Chondrocyte (in vitro differentiated cells): Measurements from ENCODE around the gene C16orf89. TPM values are rescaled to one million over a fixed set of nuclear protein-coding genes. Genes with fewer than 3 reads are reported as not detected.

ENCODE experiments used
- DNase-seq: peaks from one replicate; pipeline ENCODE4 v3.0.0; 2021; ENCODE audit warnings: mixed read lengths, low spot score
- H3K27ac Mint-ChIP-seq: one replicate; pipeline ENCODE4 v1.8.0; 2021; ENCODE audit warnings: mild to moderate bottlenecking, moderate library complexity, mixed read lengths; ENCODE audit not compliant: unreplicated experiment
- H3K27me3 Mint-ChIP-seq: 2 replicates; pipeline ENCODE4 v1.8.0; 2021; ENCODE audit warnings: low read depth, mixed read lengths
- H3K36me3 Mint-ChIP-seq: 2 replicates; pipeline ENCODE4 v1.8.0; 2021; ENCODE audit warnings: low read depth, mixed read lengths
- H3K4me1 Mint-ChIP-seq: 2 replicates; pipeline ENCODE4 v1.8.0; 2021; ENCODE audit warnings: low read depth, mild to moderate bottlenecking, mixed read lengths
- H3K4me3 Mint-ChIP-seq: one replicate; pipeline ENCODE4 v1.8.0; 2021; ENCODE audit warnings: mild to moderate bottlenecking, moderate library complexity, mixed read lengths; ENCODE audit not compliant: unreplicated experiment
- H3K9me3 Mint-ChIP-seq: 2 replicates; pipeline ENCODE4 v1.8.0; 2021; ENCODE audit warnings: low read depth, mixed read lengths
- total RNA-seq: library from RNA; stranded (reverse); gene quantifications from 3 replicates; pipeline ENCODE4 v1.2.1, GENCODE V29; 2021
- TF ChIP-seq, protein P1 (sequence below): fragments of 200-600 bp; sonication (generic); IDR thresholded peaks from 2 replicates; pipeline ENCODE4 v1.5.0; 2021; ENCODE audit warnings: antibody characterized with exemption, mild to moderate bottlenecking, moderate library complexity

C16orf89 gene
- total RNA-seq, 1 donor from 2014 or later = not detected

DNA sequence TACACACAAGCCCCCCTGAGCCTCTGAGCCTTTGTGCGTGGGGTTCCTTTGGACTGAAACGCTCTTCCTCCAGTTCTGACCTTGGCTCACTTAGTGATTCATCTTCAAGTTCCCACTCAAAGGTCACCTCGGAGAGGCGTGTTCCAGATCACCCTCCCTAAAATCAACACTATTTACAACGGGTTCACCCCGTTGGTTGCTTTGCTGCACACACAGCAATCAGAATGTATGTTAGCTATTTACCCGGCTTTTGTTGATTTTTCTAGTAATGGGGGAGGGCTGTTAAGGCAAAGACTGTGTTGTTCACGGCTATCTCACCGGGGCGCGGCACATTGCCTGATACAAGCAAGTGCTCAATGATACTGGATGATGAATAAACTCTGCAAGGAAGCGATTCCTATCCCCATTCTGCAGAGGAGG, 33.0 kb downstream of the C16orf89 start:
- Mint-ChIP-seq H3K27me3 (no peaks in the 10 kb centered on the region), H3K4me1 (peaks cover 16% of the 10 kb centered on the region), H3K36me3 (peaks cover 3% of the 10 kb centered on the region), H3K9me3 (no peaks in the 10 kb centered on the region), H3K4me3 (peak overlapping the region; percentile 85), H3K27ac (peak overlapping the region; percentile 41)
- no peak for DNase-seq
- TF ChIP-seq, protein P1, sequence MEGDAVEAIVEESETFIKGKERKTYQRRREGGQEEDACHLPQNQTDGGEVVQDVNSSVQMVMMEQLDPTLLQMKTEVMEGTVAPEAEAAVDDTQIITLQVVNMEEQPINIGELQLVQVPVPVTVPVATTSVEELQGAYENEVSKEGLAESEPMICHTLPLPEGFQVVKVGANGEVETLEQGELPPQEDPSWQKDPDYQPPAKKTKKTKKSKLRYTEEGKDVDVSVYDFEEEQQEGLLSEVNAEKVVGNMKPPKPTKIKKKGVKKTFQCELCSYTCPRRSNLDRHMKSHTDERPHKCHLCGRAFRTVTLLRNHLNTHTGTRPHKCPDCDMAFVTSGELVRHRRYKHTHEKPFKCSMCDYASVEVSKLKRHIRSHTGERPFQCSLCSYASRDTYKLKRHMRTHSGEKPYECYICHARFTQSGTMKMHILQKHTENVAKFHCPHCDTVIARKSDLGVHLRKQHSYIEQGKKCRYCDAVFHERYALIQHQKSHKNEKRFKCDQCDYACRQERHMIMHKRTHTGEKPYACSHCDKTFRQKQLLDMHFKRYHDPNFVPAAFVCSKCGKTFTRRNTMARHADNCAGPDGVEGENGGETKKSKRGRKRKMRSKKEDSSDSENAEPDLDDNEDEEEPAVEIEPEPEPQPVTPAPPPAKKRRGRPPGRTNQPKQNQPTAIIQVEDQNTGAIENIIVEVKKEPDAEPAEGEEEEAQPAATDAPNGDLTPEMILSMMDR = no peak

DNA sequence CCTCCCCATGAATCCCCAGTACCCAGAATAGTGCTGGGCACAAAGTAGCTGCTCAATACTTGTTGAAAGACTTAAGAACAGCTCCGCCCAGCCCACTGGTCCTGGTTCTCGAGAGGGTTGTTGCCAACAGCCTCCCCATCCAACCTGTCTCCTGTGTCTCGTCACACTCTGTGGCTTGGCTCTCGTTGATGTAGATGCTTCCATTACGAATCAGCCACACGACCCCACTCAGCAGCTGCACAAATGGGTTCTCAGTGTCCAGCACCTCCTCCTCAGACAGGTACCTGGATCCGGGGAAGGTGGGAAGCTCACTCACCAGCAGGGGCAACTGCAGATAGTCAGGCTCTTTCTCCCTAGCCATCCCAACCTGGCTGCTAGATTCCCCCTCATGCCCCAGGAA, 34.2 kb downstream of the C16orf89 start:
- no peaks in the 10 kb centered on the region for H3K27me3 Mint-ChIP-seq
- TF ChIP-seq, protein P1 = no peak
- H3K9me3 Mint-ChIP-seq = no peaks in the 10 kb centered on the region
- peaks cover 16% of the 10 kb centered on the region for H3K4me1 Mint-ChIP-seq
- no peak overlapping the region for H3K27ac Mint-ChIP-seq
- peaks cover 3% of the 10 kb centered on the region for H3K36me3 Mint-ChIP-seq
- H3K4me3 Mint-ChIP-seq = no peak overlapping the region
- no peak for DNase-seq

DNA sequence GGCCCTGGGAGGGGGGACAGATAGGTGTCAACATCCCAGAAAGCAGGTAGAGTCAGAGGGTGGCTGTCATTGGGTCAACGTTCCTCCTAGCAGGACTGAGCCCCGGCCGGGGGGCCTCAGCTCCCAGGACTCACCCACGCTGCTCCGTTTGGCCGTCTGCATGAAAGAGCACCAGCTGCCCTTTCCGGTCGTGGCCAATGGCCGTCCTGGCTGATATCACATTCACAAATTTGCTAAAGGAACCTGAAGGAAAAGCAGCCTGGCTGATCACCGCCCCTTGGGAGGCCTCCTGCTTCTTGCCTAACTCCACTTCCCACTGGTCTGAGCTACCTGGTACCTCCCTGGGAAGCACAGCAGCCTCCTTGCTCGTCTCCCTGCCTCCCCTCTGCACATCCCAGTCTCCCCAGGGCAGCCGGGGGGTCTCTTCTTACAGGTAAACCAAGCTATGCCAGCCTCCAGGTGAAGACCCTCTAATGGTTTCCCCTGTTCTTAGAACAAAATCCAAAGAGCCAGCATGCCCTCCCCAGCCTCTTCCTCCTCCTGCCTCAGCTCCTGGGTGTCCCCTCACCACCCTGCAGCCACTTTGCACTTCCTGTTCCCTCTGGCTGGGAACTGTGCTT, 35.4 kb downstream of the C16orf89 start:
- Mint-ChIP-seq H3K9me3 (no peaks in the 10 kb centered on the region), H3K4me3 (no peak overlapping the region), H3K36me3 (peaks cover 3% of the 10 kb centered on the region), H3K4me1 (peaks cover 16% of the 10 kb centered on the region), H3K27me3 (no peaks in the 10 kb centered on the region), H3K27ac (no peak overlapping the region)
- no peak for DNase-seq
- TF ChIP-seq, protein P1 = no peak

DNA sequence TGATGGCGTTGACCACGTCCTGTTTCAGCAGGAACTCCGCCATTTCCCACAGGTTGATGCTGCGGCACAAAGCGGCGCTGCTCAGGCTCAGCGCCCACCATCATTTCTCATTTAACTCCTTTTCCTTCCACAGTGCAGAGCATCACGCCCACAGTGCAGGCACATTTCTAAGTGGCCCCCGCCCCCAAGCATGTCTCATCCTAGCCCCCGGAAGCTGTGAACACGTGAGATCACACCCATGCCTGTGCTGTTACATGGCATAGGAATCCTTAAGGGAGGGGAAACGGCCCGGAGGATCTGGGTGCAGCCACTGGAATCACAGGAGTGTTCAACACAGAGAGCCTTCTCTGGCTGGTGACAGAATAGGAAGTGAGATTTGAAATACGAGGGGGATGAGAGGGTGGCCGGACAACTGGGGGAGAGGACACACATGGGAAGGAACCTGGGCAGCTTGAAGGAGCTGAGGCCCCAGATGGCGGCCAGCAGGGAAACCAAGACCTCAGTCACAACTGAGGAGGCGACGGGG, 36.7 kb downstream of the C16orf89 start:
- Mint-ChIP-seq H3K27me3 (no peaks in the 10 kb centered on the region), H3K27ac (no peak overlapping the region), H3K4me1 (peaks cover 9% of the 10 kb centered on the region), H3K9me3 (no peaks in the 10 kb centered on the region), H3K4me3 (no peak overlapping the region), H3K36me3 (peaks cover 3% of the 10 kb centered on the region)
- DNase-seq = no peak
- TF ChIP-seq, protein P1 = no peak

DNA sequence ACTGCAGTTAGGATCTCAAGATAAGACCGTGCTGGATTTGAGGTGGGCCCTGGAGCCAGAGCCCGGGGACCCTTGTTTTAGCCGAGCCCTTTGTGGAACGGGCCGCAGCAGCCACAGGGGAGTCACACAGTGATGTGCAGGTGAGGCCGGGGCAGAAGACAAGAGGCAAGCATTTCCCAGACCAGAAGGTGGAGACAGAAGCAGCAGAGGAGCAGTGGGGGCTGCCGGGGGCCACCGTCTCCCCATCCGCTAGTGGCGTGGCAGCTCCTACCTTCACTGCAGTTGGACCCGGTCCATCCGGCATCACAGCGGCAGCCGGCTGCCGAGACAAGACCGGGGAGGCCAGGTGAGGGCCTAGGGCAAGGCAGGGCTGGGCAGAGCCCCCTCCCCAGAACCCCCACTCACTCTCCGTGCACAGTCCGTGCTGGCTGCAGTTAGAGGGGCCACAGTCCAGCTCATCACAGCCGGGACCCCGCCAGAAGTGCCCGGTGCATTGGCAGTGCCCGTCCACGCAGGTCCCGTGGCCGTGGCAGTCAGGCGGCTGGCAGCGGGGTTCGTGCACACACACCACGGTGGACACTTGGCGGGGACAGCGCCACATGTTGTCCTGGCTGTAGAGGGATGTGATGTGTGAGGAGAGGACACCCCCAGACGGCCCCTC, 38.1 kb downstream of the C16orf89 start:
- Mint-ChIP-seq H3K4me1 (peaks cover 4% of the 10 kb centered on the region), H3K27ac (no peak overlapping the region), H3K9me3 (no peaks in the 10 kb centered on the region), H3K36me3 (peaks cover 3% of the 10 kb centered on the region), H3K27me3 (no peaks in the 10 kb centered on the region), H3K4me3 (no peak overlapping the region)
- no peak for DNase-seq
- TF ChIP-seq, protein P1 = no peak
